HEK293 (cell line): ENCODE data around the gene C19orf38.

Experiments
- CTCF ChIA-PET: fragments of 350-600 bp; formaldehyde crosslinking; extraction: SDS; loops from one replicate; lab custom pipeline; 2021; ENCODE audit warnings: antibody characterized with exemption; lab: Yijun Ruan, JAX
- POLR2A ChIA-PET: fragments of 300-600 bp; formaldehyde crosslinking; extraction: SDS; loops from one replicate; lab custom pipeline; 2020; ENCODE audit warnings: antibody characterized with exemption, inconsistent platforms; lab: Yijun Ruan, JAX
- H3K27ac ChIP-seq: fragments of 200-500 bp; sonication (Bioruptor generic); 2 replicates; pipeline ENCODE4 v1.5.1; 2014; ENCODE audit warnings: low read depth, low read length, control low read depth, inconsistent platforms; ENCODE audit errors: extremely low read depth
- H3K36me3 ChIP-seq, 2 experiments: fragments of 200-500 bp in 1 of 2; sonication (Bioruptor generic) in 1 of 2; 1 replicate in 1 of 2; 2 replicates in 1 of 2; pipeline ENCODE4 v1.5.1; 2014 to 2017; ENCODE audit warnings: inconsistent platforms in 2 of 2, low read length in 2 of 2; ENCODE audit not compliant: control insufficient read depth in 2 of 2, insufficient read depth in 1 of 2
- H3K4me1 ChIP-seq: fragments of 200-500 bp; sonication (Bioruptor generic); 2 replicates; pipeline ENCODE4 v1.5.1; 2014; ENCODE audit warnings: mild to moderate bottlenecking, low read length, inconsistent platforms; ENCODE audit not compliant: control insufficient read depth, insufficient read depth
- H3K4me3 ChIP-seq: 2 replicates; pipeline ENCODE4 v1.5.1; 2011; ENCODE audit warnings: low read depth, mild to moderate bottlenecking, control low read depth, low read length, moderate library complexity
- H3K9me3 ChIP-seq: fragments of 200-500 bp; sonication (Bioruptor generic); 2 replicates; pipeline ENCODE4 v1.5.1; 2014; ENCODE audit warnings: low read depth, low read length, inconsistent platforms; ENCODE audit not compliant: control insufficient read depth, insufficient read depth
- GLI4 ChIP-seq: fragments of 450-650 bp; formaldehyde crosslinking; IDR thresholded peaks from 2 replicates; pipeline ENCODE4 v1.5.1; 2016; ENCODE audit warnings: missing biosample characterization, missing genetic modification characterization
- GLIS1 ChIP-seq: fragments of 450-650 bp; formaldehyde crosslinking; IDR thresholded peaks from 2 replicates; pipeline ENCODE4 v1.5.1; 2016; ENCODE audit warnings: missing biosample characterization, missing genetic modification characterization
- SP7 ChIP-seq: fragments of 450-650 bp; formaldehyde crosslinking; IDR thresholded peaks from 2 replicates; pipeline ENCODE4 v1.5.1; 2016; ENCODE audit warnings: missing biosample characterization, missing genetic modification characterization
- YY1 ChIP-seq: fragments of 450-650 bp; formaldehyde crosslinking; IDR thresholded peaks from 2 replicates; pipeline ENCODE4 v1.5.1; 2018; ENCODE audit warnings: missing biosample characterization, missing genetic modification characterization
- ZNF10 ChIP-seq: fragments of 450-650 bp; formaldehyde crosslinking; IDR thresholded peaks from 2 replicates; pipeline ENCODE4 v1.5.1; 2017; ENCODE audit warnings: missing biosample characterization, missing genetic modification characterization
- ZNF416 ChIP-seq: fragments of 450-650 bp; formaldehyde crosslinking; IDR thresholded peaks from 2 replicates; pipeline ENCODE4 v1.5.1; 2016; ENCODE audit warnings: missing biosample characterization, missing genetic modification characterization
- ZNF561 ChIP-seq: fragments of 450-650 bp; IDR thresholded peaks from 2 replicates; pipeline ENCODE4 v1.5.1; 2018; ENCODE audit warnings: missing biosample characterization, missing genetic modification characterization, borderline replicate concordance
- ZNF654 ChIP-seq: fragments of 450-650 bp; formaldehyde crosslinking; IDR thresholded peaks from 2 replicates; pipeline ENCODE4 v1.5.1; 2016; ENCODE audit warnings: low read depth, missing biosample characterization, missing genetic modification characterization
- ZNF76 ChIP-seq: fragments of 450-650 bp; formaldehyde crosslinking; IDR thresholded peaks from 2 replicates; pipeline ENCODE4; 2016; ENCODE audit warnings: low read depth, missing biosample characterization, missing genetic modification characterization, borderline replicate concordance
- TF ChIP-seq, protein P1 (sequence below): fragments of 450-650 bp; formaldehyde crosslinking; IDR thresholded peaks from 2 replicates; pipeline ENCODE4 v1.5.1; 2016; ENCODE audit warnings: missing biosample characterization, missing genetic modification characterization
- TF ChIP-seq, protein P2 (sequence below): fragments of 450-650 bp; formaldehyde crosslinking; IDR thresholded peaks from 2 replicates; pipeline ENCODE4 v1.5.1; 2016; ENCODE audit warnings: missing biosample characterization, missing genetic modification characterization
- TF ChIP-seq, protein P3 (sequence below): fragments of 450-650 bp; formaldehyde crosslinking; IDR thresholded peaks from 2 replicates; pipeline ENCODE4 v1.5.1; 2017; ENCODE audit warnings: missing biosample characterization, missing genetic modification characterization
- TF ChIP-seq, protein P4 (sequence below): fragments of 450-650 bp; formaldehyde crosslinking; IDR thresholded peaks from 2 replicates; pipeline ENCODE4 v1.5.1; 2017; ENCODE audit warnings: missing biosample characterization, missing genetic modification characterization
- TF ChIP-seq, protein P5 (sequence below): fragments of 450-650 bp; formaldehyde crosslinking; IDR thresholded peaks from 2 replicates; pipeline ENCODE4 v1.5.1; 2016; ENCODE audit warnings: missing biosample characterization, missing genetic modification characterization
- TF ChIP-seq, protein P6 (sequence below): fragments of 450-650 bp; formaldehyde crosslinking; IDR thresholded peaks from 2 replicates; pipeline ENCODE4 v1.5.1; 2016; ENCODE audit warnings: missing biosample characterization, missing genetic modification characterization
- TF ChIP-seq, protein P7 (sequence below): fragments of 450-650 bp; formaldehyde crosslinking; IDR thresholded peaks from 2 replicates; pipeline ENCODE4 v1.5.1; 2016; ENCODE audit warnings: missing biosample characterization, missing genetic modification characterization

Gene C19orf38

DNA sequence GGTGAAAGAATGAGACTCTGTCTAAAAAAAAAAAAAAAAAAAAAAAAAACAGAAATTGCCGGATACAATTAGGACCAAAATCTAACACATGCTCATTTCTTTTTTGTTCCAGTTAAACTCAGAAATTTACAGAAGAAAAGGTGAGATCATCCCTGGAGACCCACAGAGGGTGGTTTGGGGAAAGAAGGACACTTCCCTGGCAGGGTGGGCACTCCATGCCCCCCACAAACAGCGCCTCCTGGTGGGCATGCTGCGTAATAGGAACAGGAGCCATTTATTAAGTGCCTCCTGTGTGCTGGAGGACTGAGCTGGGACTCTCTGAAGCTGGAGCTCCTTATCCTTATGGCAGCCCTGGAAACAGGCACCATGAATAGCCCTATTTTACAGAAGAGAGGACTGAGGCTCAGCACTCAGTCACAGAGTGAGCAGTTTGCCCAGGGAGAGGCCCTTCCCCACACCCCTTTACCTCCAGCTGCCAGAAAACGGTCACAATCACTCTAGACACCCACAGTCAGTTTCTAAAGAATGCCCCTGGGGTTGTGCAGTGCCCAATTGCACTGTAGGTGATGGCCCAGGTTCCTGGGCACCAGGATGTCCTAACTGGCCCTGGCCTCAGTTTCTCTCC lies 10.1 kb downstream of the C19orf38 start:
- no peaks in the 10 kb centered on the region for H3K9me3 ChIP-seq
- no peak overlapping the region for H3K27ac ChIP-seq
- no peak for TF ChIP-seq ZNF76 (tag by site-specific recombination)
- TF ChIP-seq GLIS1 = no peak
- TF ChIP-seq ZNF416 (tag by site-specific recombination) = no peak
- TF ChIP-seq SP7 (tag by site-specific recombination) = 0 out of 2 replicates have a peak, but pooled peaks have one; percentile 20
- no peak for TF ChIP-seq YY1
- TF ChIP-seq ZNF10 (tag by site-specific recombination) = no peak
- TF ChIP-seq, protein P1, sequence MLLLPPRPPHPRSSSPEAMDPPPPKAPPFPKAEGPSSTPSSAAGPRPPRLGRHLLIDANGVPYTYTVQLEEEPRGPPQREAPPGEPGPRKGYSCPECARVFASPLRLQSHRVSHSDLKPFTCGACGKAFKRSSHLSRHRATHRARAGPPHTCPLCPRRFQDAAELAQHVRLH = 0 out of 2 replicates have a peak, but pooled peaks have one; percentile 30
- TF ChIP-seq, protein P2, sequence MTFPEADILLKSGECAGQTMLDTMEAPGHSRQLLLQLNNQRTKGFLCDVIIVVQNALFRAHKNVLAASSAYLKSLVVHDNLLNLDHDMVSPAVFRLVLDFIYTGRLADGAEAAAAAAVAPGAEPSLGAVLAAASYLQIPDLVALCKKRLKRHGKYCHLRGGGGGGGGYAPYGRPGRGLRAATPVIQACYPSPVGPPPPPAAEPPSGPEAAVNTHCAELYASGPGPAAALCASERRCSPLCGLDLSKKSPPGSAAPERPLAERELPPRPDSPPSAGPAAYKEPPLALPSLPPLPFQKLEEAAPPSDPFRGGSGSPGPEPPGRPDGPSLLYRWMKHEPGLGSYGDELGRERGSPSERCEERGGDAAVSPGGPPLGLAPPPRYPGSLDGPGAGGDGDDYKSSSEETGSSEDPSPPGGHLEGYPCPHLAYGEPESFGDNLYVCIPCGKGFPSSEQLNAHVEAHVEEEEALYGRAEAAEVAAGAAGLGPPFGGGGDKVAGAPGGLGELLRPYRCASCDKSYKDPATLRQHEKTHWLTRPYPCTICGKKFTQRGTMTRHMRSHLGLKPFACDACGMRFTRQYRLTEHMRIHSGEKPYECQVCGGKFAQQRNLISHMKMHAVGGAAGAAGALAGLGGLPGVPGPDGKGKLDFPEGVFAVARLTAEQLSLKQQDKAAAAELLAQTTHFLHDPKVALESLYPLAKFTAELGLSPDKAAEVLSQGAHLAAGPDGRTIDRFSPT (tag by site-specific recombination) = peak; percentile 75; the same call in 1 of the 2 replicates
- TF ChIP-seq ZNF561 (tag by site-specific recombination) = 0 out of 2 replicates have a peak, but pooled peaks have one; percentile 34
- TF ChIP-seq, protein P3, sequence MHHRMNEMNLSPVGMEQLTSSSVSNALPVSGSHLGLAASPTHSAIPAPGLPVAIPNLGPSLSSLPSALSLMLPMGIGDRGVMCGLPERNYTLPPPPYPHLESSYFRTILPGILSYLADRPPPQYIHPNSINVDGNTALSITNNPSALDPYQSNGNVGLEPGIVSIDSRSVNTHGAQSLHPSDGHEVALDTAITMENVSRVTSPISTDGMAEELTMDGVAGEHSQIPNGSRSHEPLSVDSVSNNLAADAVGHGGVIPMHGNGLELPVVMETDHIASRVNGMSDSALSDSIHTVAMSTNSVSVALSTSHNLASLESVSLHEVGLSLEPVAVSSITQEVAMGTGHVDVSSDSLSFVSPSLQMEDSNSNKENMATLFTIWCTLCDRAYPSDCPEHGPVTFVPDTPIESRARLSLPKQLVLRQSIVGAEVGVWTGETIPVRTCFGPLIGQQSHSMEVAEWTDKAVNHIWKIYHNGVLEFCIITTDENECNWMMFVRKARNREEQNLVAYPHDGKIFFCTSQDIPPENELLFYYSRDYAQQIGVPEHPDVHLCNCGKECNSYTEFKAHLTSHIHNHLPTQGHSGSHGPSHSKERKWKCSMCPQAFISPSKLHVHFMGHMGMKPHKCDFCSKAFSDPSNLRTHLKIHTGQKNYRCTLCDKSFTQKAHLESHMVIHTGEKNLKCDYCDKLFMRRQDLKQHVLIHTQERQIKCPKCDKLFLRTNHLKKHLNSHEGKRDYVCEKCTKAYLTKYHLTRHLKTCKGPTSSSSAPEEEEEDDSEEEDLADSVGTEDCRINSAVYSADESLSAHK (tag by site-specific recombination) = 0 out of 2 replicates have a peak, but pooled peaks have one; percentile 21
- TF ChIP-seq, protein P4, sequence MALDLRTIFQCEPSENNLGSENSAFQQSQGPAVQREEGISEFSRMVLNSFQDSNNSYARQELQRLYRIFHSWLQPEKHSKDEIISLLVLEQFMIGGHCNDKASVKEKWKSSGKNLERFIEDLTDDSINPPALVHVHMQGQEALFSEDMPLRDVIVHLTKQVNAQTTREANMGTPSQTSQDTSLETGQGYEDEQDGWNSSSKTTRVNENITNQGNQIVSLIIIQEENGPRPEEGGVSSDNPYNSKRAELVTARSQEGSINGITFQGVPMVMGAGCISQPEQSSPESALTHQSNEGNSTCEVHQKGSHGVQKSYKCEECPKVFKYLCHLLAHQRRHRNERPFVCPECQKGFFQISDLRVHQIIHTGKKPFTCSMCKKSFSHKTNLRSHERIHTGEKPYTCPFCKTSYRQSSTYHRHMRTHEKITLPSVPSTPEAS = 0 out of 2 replicates have a peak, but pooled peaks have one; percentile 16
- peak; percentile 36 for TF ChIP-seq ZNF654
- 0 out of 2 replicates have a peak, but pooled peaks have one; percentile 25 for TF ChIP-seq GLI4
- TF ChIP-seq, protein P5, sequence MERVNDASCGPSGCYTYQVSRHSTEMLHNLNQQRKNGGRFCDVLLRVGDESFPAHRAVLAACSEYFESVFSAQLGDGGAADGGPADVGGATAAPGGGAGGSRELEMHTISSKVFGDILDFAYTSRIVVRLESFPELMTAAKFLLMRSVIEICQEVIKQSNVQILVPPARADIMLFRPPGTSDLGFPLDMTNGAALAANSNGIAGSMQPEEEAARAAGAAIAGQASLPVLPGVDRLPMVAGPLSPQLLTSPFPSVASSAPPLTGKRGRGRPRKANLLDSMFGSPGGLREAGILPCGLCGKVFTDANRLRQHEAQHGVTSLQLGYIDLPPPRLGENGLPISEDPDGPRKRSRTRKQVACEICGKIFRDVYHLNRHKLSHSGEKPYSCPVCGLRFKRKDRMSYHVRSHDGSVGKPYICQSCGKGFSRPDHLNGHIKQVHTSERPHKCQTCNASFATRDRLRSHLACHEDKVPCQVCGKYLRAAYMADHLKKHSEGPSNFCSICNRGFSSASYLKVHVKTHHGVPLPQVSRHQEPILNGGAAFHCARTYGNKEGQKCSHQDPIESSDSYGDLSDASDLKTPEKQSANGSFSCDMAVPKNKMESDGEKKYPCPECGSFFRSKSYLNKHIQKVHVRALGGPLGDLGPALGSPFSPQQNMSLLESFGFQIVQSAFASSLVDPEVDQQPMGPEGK (tag by site-specific recombination) = peak; percentile 76
- TF ChIP-seq, protein P6, sequence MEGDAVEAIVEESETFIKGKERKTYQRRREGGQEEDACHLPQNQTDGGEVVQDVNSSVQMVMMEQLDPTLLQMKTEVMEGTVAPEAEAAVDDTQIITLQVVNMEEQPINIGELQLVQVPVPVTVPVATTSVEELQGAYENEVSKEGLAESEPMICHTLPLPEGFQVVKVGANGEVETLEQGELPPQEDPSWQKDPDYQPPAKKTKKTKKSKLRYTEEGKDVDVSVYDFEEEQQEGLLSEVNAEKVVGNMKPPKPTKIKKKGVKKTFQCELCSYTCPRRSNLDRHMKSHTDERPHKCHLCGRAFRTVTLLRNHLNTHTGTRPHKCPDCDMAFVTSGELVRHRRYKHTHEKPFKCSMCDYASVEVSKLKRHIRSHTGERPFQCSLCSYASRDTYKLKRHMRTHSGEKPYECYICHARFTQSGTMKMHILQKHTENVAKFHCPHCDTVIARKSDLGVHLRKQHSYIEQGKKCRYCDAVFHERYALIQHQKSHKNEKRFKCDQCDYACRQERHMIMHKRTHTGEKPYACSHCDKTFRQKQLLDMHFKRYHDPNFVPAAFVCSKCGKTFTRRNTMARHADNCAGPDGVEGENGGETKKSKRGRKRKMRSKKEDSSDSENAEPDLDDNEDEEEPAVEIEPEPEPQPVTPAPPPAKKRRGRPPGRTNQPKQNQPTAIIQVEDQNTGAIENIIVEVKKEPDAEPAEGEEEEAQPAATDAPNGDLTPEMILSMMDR (tag by site-specific recombination) = peak; percentile 54
- TF ChIP-seq, protein P7, sequence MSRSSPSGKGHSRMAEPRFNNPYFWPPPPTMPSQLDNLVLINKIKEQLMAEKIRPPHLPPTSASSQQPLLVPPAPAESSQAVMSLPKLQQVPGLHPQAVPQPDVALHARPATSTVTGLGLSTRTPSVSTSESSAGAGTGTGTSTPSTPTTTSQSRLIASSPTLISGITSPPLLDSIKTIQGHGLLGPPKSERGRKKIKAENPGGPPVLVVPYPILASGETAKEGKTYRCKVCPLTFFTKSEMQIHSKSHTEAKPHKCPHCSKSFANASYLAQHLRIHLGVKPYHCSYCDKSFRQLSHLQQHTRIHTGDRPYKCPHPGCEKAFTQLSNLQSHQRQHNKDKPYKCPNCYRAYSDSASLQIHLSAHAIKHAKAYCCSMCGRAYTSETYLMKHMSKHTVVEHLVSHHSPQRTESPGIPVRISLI = peak; percentile 41; the same call in 1 of the 2 replicates
- ChIA-PET CTCF (interaction anchor here (0.6 to 2.6 kb wide), 21 partner anchors 8 to 418 kb away, joined by 3 to 15 read pairs (median 4); partner anchors contain the start of genes DNM2 and TMED1), POLR2A (no interaction called here)
- no peaks in the 10 kb centered on the region for H3K36me3 ChIP-seq
- H3K4me1 ChIP-seq = no peaks in the 10 kb centered on the region
- H3K4me3 ChIP-seq = no peak overlapping the region
